ENCODE data around the gene GDF2.

DNA sequence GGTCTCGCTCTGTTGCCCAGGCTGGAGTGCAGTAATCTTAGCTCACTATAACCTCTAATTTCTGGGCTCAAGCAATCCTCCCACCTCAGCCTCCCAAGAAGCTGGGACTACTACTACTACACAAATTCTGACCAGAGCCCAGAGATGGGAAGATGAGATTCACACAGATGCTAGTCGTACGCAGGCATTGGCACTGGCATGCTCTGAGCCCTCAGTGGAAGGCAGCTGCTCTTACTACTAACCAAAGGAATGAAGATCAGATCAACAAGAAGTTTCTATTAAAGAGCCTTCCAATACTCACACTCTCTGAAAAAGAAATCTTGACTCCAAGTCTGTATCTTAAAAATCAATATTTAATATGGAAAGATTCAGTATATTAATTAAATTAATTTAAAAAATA, 10.7 kb downstream of the GDF2 start:
- TF ChIP-seq JUND (IDR thresholded peaks at IDR 0.05; ENCODE audit: low read depth, low read length) (no peak), POLR2AphosphoS5 (IDR thresholded peaks at IDR 0.05; ENCODE audit: low read length) (no peak), NR2C2 (IDR thresholded peaks at IDR 0.05; ENCODE audit: borderline replicate concordance, control insufficient read depth, insufficient read length, low read depth) (no peak), MXI1 (IDR thresholded peaks at IDR 0.05; ENCODE audit: low read depth, low read length) (no peak), RAD51 (IDR thresholded peaks at IDR 0.05) (no peak), E2F4 (IDR thresholded peaks at IDR 0.05; ENCODE audit: low read depth, low read length) (no peak), RFX5 (IDR thresholded peaks at IDR 0.05; ENCODE audit: low read depth, low read length) (no peak), SUZ12 (IDR thresholded peaks at IDR 0.05; ENCODE audit: unreplicated experiment) (no peak), POLR2A (IDR thresholded peaks at IDR 0.05; ENCODE audit: low read depth, low read length) (no peak)
- TF ChIP-seq, protein P1, sequence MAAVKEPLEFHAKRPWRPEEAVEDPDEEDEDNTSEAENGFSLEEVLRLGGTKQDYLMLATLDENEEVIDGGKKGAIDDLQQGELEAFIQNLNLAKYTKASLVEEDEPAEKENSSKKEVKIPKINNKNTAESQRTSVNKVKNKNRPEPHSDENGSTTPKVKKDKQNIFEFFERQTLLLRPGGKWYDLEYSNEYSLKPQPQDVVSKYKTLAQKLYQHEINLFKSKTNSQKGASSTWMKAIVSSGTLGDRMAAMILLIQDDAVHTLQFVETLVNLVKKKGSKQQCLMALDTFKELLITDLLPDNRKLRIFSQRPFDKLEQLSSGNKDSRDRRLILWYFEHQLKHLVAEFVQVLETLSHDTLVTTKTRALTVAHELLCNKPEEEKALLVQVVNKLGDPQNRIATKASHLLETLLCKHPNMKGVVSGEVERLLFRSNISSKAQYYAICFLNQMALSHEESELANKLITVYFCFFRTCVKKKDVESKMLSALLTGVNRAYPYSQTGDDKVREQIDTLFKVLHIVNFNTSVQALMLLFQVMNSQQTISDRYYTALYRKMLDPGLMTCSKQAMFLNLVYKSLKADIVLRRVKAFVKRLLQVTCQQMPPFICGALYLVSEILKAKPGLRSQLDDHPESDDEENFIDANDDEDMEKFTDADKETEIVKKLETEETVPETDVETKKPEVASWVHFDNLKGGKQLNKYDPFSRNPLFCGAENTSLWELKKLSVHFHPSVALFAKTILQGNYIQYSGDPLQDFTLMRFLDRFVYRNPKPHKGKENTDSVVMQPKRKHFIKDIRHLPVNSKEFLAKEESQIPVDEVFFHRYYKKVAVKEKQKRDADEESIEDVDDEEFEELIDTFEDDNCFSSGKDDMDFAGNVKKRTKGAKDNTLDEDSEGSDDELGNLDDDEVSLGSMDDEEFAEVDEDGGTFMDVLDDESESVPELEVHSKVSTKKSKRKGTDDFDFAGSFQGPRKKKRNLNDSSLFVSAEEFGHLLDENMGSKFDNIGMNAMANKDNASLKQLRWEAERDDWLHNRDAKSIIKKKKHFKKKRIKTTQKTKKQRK (IDR thresholded peaks at IDR 0.05; ENCODE audit: low read depth, low read length): no peak
- TF ChIP-seq, protein P2, sequence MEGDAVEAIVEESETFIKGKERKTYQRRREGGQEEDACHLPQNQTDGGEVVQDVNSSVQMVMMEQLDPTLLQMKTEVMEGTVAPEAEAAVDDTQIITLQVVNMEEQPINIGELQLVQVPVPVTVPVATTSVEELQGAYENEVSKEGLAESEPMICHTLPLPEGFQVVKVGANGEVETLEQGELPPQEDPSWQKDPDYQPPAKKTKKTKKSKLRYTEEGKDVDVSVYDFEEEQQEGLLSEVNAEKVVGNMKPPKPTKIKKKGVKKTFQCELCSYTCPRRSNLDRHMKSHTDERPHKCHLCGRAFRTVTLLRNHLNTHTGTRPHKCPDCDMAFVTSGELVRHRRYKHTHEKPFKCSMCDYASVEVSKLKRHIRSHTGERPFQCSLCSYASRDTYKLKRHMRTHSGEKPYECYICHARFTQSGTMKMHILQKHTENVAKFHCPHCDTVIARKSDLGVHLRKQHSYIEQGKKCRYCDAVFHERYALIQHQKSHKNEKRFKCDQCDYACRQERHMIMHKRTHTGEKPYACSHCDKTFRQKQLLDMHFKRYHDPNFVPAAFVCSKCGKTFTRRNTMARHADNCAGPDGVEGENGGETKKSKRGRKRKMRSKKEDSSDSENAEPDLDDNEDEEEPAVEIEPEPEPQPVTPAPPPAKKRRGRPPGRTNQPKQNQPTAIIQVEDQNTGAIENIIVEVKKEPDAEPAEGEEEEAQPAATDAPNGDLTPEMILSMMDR (IDR thresholded peaks at IDR 0.05 in 2 of 3, conservative IDR thresholded peaks at IDR 0.05 in 1 of 3; ENCODE audit: control insufficient read depth in 2 of 3, extremely low read depth in 1 of 3, insufficient read depth in 1 of 3, low read depth in 3 of 3, low read length in 3 of 3): no peak
- TF ChIP-seq, protein P3, sequence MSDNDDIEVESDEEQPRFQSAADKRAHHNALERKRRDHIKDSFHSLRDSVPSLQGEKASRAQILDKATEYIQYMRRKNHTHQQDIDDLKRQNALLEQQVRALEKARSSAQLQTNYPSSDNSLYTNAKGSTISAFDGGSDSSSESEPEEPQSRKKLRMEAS (IDR thresholded peaks at IDR 0.05; ENCODE audit: low read depth, low read length): no peak

Measured in GM12878 (cell line).